Measurements from ENCODE around the gene MVB12B. TPM values are rescaled to one million over a fixed set of nuclear protein-coding genes. Genes with fewer than 3 reads are reported as not detected.

Gene MVB12B
- total RNA-seq, 4 donors from 2014 or later, result 6.1 to 18.0 (median 13.2) TPM

DNA sequence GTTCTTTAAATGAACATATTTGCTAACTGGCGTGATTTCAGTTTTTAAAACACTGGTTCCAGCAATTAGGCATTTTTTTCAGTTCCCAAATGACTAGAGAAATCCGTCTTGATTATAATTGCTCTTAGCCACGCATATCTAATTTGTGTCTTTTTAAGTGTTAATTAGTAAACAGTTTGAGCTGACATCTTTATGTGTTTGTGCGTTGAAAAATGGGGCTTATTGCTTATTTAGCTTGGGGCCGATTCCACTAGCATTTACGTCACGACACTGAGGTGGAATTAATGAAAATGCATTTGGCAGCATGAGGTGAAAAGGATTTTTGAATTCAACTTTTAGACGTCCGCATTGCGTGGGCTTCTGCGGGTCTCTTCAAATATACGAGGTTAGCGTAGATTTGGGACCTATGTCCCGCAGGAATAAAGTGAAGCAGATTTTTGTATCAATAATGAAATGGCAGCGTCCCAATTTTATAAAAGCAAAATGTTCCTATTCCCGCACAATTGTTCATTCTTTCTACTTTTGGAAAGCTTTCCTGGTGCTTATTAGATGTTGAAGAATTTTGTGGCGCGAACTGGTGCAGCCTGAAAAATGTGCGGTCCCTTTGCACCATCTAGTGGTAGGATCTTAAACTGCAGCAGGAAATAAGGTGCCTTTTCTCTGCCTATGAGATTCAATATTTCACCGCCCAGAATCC, 164.4 kb downstream of the MVB12B start:
- in situ Hi-C loops (cut with MboI; ENCODE audit: low sequenced_read_pairs in 4 of 4), result loop anchor here (5.0 to 25.0 kb wide), 4 partner anchors 176 to 1079 kb away; no protein-coding TSS in a partner anchor
- Histone ChIP-seq H3K36me3 (no peaks in the 10 kb centered on the region), H3K27me3 (no peaks in the 10 kb centered on the region), H3K4me1 (no peaks in the 10 kb centered on the region), H3K4me3 (no peak overlapping the region), H3K27ac (no peak overlapping the region), H3K9me3 (no peaks in the 10 kb centered on the region)
- TF ChIP-seq POLR2A (IDR thresholded peaks at IDR 0.05), result no peak
- TF ChIP-seq, protein P1, sequence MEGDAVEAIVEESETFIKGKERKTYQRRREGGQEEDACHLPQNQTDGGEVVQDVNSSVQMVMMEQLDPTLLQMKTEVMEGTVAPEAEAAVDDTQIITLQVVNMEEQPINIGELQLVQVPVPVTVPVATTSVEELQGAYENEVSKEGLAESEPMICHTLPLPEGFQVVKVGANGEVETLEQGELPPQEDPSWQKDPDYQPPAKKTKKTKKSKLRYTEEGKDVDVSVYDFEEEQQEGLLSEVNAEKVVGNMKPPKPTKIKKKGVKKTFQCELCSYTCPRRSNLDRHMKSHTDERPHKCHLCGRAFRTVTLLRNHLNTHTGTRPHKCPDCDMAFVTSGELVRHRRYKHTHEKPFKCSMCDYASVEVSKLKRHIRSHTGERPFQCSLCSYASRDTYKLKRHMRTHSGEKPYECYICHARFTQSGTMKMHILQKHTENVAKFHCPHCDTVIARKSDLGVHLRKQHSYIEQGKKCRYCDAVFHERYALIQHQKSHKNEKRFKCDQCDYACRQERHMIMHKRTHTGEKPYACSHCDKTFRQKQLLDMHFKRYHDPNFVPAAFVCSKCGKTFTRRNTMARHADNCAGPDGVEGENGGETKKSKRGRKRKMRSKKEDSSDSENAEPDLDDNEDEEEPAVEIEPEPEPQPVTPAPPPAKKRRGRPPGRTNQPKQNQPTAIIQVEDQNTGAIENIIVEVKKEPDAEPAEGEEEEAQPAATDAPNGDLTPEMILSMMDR (IDR thresholded peaks at IDR 0.05 in 4 of 5, conservative IDR thresholded peaks at IDR 0.05 in 1 of 5), result peak; percentile 87 to 92 (median 91)
- DNase-seq, result no peak
- intact Hi-C loops (cut with DNase I; ENCODE audit: low total_unique reads), result loop anchor here (1.0 to 10.0 kb wide), 3 partner anchors 164 to 1086 kb away; partner anchors contain the start of gene MVB12B
- peak in 1 of 2 donors; percentile 71 for ATAC-seq

DNA sequence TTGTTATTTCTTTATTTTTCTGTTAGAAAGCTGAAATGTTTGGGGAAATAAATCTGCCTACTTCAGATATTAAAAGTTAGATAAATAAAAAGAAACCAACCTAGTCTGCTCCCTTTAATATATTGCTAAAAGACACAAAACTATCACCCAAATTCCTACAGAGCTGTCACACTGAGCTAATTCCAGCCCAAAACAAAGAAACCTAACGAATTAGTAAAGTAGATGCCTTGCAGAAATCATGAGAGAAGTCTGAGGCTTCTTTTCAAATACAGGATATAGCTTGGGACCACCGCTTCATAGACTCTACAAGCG, 164.9 kb downstream of the MVB12B start:
- no peak for ATAC-seq
- in situ Hi-C loops (cut with MboI; ENCODE audit: low sequenced_read_pairs in 4 of 4), result loop anchor here (5.0 to 25.0 kb wide), 4 partner anchors 177 to 1079 kb away; no protein-coding TSS in a partner anchor
- intact Hi-C loops (cut with DNase I; ENCODE audit: low total_unique reads), result loop anchor here (1.0 to 10.0 kb wide), 3 partner anchors 164 to 1087 kb away; partner anchors contain the start of gene MVB12B

DNA sequence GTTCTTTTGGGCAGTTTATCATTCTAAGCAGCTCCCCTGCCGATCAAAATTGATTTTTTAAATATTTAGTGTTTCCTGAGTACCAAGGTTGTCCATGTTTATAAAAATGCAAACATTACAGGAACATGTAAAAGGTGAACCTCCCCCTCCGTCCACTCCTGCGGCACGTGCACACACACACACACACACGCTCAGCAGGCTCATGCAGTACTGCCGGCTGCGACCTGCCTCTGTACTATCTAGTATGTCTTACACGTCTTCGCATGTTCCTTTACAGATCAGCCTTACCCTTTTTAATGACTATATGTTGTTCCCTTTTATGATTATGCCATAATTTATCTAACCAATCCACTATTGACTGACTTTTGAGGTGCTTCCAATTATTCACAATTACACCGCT, 165.3 kb downstream of the MVB12B start:
- TF ChIP-seq, protein P1 (IDR thresholded peaks at IDR 0.05 in 4 of 5, conservative IDR thresholded peaks at IDR 0.05 in 1 of 5), result no peak
- no peak for TF ChIP-seq POLR2A (IDR thresholded peaks at IDR 0.05)
- Histone ChIP-seq H3K36me3 (no peaks in the 10 kb centered on the region), H3K9me3 (no peaks in the 10 kb centered on the region), H3K27me3 (no peaks in the 10 kb centered on the region), H3K4me1 (no peaks in the 10 kb centered on the region), H3K4me3 (no peak overlapping the region), H3K27ac (no peak overlapping the region)
- no peak for ATAC-seq
- intact Hi-C loops (cut with DNase I; ENCODE audit: low total_unique reads), result loop anchor here (1.0 to 10.0 kb wide), 3 partner anchors 165 to 1087 kb away; partner anchors contain the start of gene MVB12B
- in situ Hi-C loops (cut with MboI; ENCODE audit: low sequenced_read_pairs in 4 of 4), result loop anchor here (5.0 to 25.0 kb wide), 4 partner anchors 177 to 1080 kb away; no protein-coding TSS in a partner anchor
- DNase-seq, result no peak

More for the DNA sequence above, 164.9 kb downstream of the MVB12B start:
- no peak for DNase-seq
- Histone ChIP-seq H3K27me3 (no peaks in the 10 kb centered on the region), H3K4me3 (no peak overlapping the region), H3K4me1 (no peaks in the 10 kb centered on the region), H3K9me3 (no peaks in the 10 kb centered on the region), H3K36me3 (no peaks in the 10 kb centered on the region), H3K27ac (no peak overlapping the region)
- no peak for TF ChIP-seq POLR2A (IDR thresholded peaks at IDR 0.05)
- TF ChIP-seq, protein P1 (IDR thresholded peaks at IDR 0.05 in 4 of 5, conservative IDR thresholded peaks at IDR 0.05 in 1 of 5), result no peak

DNA sequence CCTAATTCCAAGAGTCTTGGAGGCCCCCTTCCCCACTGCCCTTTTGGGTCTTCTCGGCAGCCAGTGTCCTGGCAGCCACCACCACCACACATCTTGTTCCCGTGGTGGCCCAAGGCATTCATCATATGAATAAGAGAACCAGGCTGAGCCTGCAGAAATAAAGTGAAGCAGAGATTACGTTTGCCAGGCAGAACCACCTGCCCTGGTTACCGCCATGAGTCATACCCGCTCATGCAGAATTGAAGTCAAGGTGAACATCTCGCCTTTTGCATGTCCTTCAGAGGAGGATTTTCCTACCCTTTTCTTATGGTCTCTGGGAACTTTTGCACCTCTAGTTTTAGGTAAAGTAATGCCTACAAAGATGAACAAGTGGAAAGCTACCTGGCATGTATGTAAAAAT, 167.6 kb downstream of the MVB12B start:
- in situ Hi-C loops (cut with MboI; ENCODE audit: low sequenced_read_pairs in 4 of 4), result loop anchor here (5.0 to 25.0 kb wide), 4 partner anchors 179 to 1082 kb away; no protein-coding TSS in a partner anchor
- no peak for ATAC-seq
- DNase-seq, result no peak

More for the DNA sequence above, 167.6 kb downstream of the MVB12B start:
- Histone ChIP-seq H3K27me3 (no peaks in the 10 kb centered on the region), H3K36me3 (no peaks in the 10 kb centered on the region), H3K9me3 (no peaks in the 10 kb centered on the region), H3K4me3 (no peak overlapping the region), H3K27ac (no peak overlapping the region), H3K4me1 (peaks cover 0 to under 1% of the 10 kb centered on the region in 2 donors)
- TF ChIP-seq, protein P1 (IDR thresholded peaks at IDR 0.05 in 4 of 5, conservative IDR thresholded peaks at IDR 0.05 in 1 of 5), result no peak
- TF ChIP-seq POLR2A (IDR thresholded peaks at IDR 0.05), result no peak
- intact Hi-C loops (cut with DNase I; ENCODE audit: low total_unique reads), result loop anchor here (5.0 to 10.0 kb wide), 2 partner anchors 167 to 1089 kb away; partner anchors contain the start of gene MVB12B
